SK-N-SH (cell line): ENCODE measurements around the gene NUMA1. TPM values are rescaled to one million over a fixed set of nuclear protein-coding genes. Genes with fewer than 3 reads are reported as not detected.

Source experiments
- CTCF ChIA-PET: fragments of 300-600, 350-600 bp; formaldehyde crosslinking; extraction: SDS; loops from one replicate; lab custom pipeline; 2021; lab: Yijun Ruan, JAX
- POLR2A ChIA-PET: fragments of 350-600 bp; sonication (Branson Sonifier 250); formaldehyde crosslinking; extraction: SDS; loops from one replicate; lab custom pipeline; 2020; ENCODE audit warnings: antibody characterized with exemption, inconsistent platforms; lab: Yijun Ruan, JAX
- DNase-seq: peaks from one replicate; pipeline ENCODE4 v3.0.0; 2012
- H2AFZ ChIP-seq: fragments of 200-600 bp; sonication (generic); 2 replicates; pipeline ENCODE4 v1.8.1; 2016; ENCODE audit warnings: antibody characterized with exemption, mild to moderate bottlenecking, low read depth
- H3F3A ChIP-seq: fragments of 200-600 bp; sonication (generic); replicated peaks from 2 replicates; pipeline ENCODE3; 2016; ENCODE audit warnings: antibody characterized with exemption, mild to moderate bottlenecking; ENCODE audit not compliant: insufficient read depth
- H3K27ac ChIP-seq, 2 experiments: fragments of 200-500 bp in 1 of 2; fragments of 200-600 bp in 1 of 2; sonication (Bioruptor generic) in 1 of 2; sonication (generic), shearing (Covaris generic) in 1 of 2; 2 replicates each; pipeline versions ENCODE4 v1.5.1 to v1.6.1; 2014 to 2016; ENCODE audit warnings: low read depth in 2 of 2, inconsistent platforms in 1 of 2, low read length in 1 of 2, mild to moderate bottlenecking in 1 of 2, mixed read lengths in 1 of 2
- H3K27me3 ChIP-seq: fragments of 200-600 bp; sonication (generic), shearing (Covaris generic); 2 replicates; pipeline ENCODE4 v1.6.1; 2016; ENCODE audit warnings: mixed run types; ENCODE audit not compliant: insufficient read depth
- H3K36me3 ChIP-seq, 2 experiments: fragments of 200-500 bp in 1 of 2; fragments of 200-600 bp in 1 of 2; sonication (Bioruptor generic) in 1 of 2; sonication (generic) in 1 of 2; replicated peaks in 1 of 2; 2 replicates each; pipeline versions ENCODE3 to v1.5.1; 2014 to 2016; ENCODE audit warnings: low read length in 1 of 2, mild to moderate bottlenecking in 1 of 2; ENCODE audit not compliant: insufficient read depth in 2 of 2, control insufficient read depth in 1 of 2
- H3K4me1 ChIP-seq, 2 experiments: fragments of 200-500 bp in 1 of 2; fragments of 200-600 bp in 1 of 2; sonication (Bioruptor generic) in 1 of 2; sonication (generic), shearing (Covaris generic) in 1 of 2; 2 replicates each; pipeline versions ENCODE4 v1.5.1 to v1.6.1; 2014 to 2016; ENCODE audit warnings: low read depth in 1 of 2, low read length in 1 of 2, mixed run types in 1 of 2; ENCODE audit not compliant: insufficient read depth in 2 of 2, control insufficient read depth in 1 of 2
- H3K4me2 ChIP-seq: fragments of 200-600 bp; sonication (generic), shearing (Covaris generic); 2 replicates; pipeline ENCODE4 v1.6.1; 2017; ENCODE audit warnings: mixed run types
- H3K4me3 ChIP-seq, 2 experiments: fragments of 200-500 bp in 1 of 2; fragments of 200-600 bp in 1 of 2; sonication (Bioruptor generic) in 1 of 2; sonication (generic), shearing (Covaris generic) in 1 of 2; 2 replicates each; pipeline versions ENCODE4 v1.5.1 to v1.8.1; 2014 to 2016; ENCODE audit warnings: low read depth in 2 of 2, inconsistent platforms in 1 of 2, low read length in 1 of 2, mild to moderate bottlenecking in 1 of 2, mixed read lengths in 1 of 2, moderate library complexity in 1 of 2
- H3K79me2 ChIP-seq: fragments of 200-600 bp; sonication (generic); 2 replicates; pipeline ENCODE4 v1.8.1; 2017; ENCODE audit warnings: mild to moderate bottlenecking; ENCODE audit not compliant: insufficient read depth
- H3K9ac ChIP-seq: fragments of 200-600 bp; sonication (generic); 2 replicates; pipeline ENCODE4 v1.6.1; 2017; ENCODE audit warnings: mixed run types
- H3K9me2 ChIP-seq: fragments of 200-600 bp; sonication (generic); 2 replicates; pipeline ENCODE4 v1.6.1; 2017; ENCODE audit warnings: mixed run types
- H3K9me3 ChIP-seq: fragments of 200-600 bp; sonication (generic); 2 replicates; pipeline ENCODE4 v1.6.1; 2017; ENCODE audit warnings: mixed run types, mild to moderate bottlenecking, moderate library complexity
- H4K20me1 ChIP-seq: fragments of 200-600 bp; sonication (generic); 2 replicates; pipeline ENCODE4 v1.6.1; 2017; ENCODE audit warnings: mild to moderate bottlenecking, mixed run types; ENCODE audit not compliant: insufficient read depth
- EP300 ChIP-seq, 2 experiments: IDR thresholded peaks; 2 replicates each; pipeline versions ENCODE4 v1.4.0 to v1.6.1; 2012; ENCODE audit warnings: borderline replicate concordance in 1 of 2, low read depth in 1 of 2, low read length in 1 of 2
- FOSL2 ChIP-seq: IDR thresholded peaks from 2 replicates; pipeline ENCODE4 v1.4.0; 2012; ENCODE audit warnings: low read depth, mild to moderate bottlenecking, moderate library complexity, borderline replicate concordance
- FOXM1 ChIP-seq: IDR thresholded peaks from 2 replicates; pipeline ENCODE4 v1.4.0; 2012; ENCODE audit warnings: low read depth, mild to moderate bottlenecking
- IRF3 ChIP-seq: fragments of 150-350 bp; IDR thresholded peaks from 2 replicates; pipeline ENCODE4 v1.6.1; 2016; ENCODE audit warnings: mild to moderate bottlenecking, low read depth, low read length
- JUND ChIP-seq: IDR thresholded peaks from 2 replicates; pipeline ENCODE4 v1.4.0; 2012
- NFIC ChIP-seq: IDR thresholded peaks from 2 replicates; pipeline ENCODE4 v1.4.0; 2012; ENCODE audit warnings: borderline replicate concordance
- NRF1 ChIP-seq: IDR thresholded peaks from 2 replicates; pipeline ENCODE4 v1.6.1; 2012; ENCODE audit warnings: low read depth, mild to moderate bottlenecking, low read length
- POLR2AphosphoS5 ChIP-seq: IDR thresholded peaks from 2 replicates; pipeline ENCODE4 v1.6.1; 2012; ENCODE audit warnings: low read depth, low read length
- RFX5 ChIP-seq: IDR thresholded peaks from 2 replicates; pipeline ENCODE4 v1.6.1; 2012; ENCODE audit warnings: mild to moderate bottlenecking, improper control_type of control experiment, low read length
- TAF1 ChIP-seq: IDR thresholded peaks from 2 replicates; pipeline ENCODE4 v1.6.1; 2012; ENCODE audit warnings: low read depth, mild to moderate bottlenecking, low read length, moderate library complexity, borderline replicate concordance
- TEAD4 ChIP-seq: IDR thresholded peaks from 2 replicates; pipeline ENCODE4 v1.4.0; 2012; ENCODE audit warnings: mild to moderate bottlenecking, borderline replicate concordance; ENCODE audit not compliant: insufficient read depth
- USF1 ChIP-seq: IDR thresholded peaks from 2 replicates; pipeline ENCODE4 v1.4.0; 2012; ENCODE audit warnings: low read depth, borderline replicate concordance
- USF2 ChIP-seq: fragments of 150-350 bp; IDR thresholded peaks from 2 replicates; pipeline ENCODE4 v1.6.1; 2017; ENCODE audit warnings: antibody characterized with exemption, low read length, low read depth, borderline replicate concordance
- YY1 ChIP-seq: IDR thresholded peaks from 2 replicates; pipeline ENCODE4 v1.4.0; 2012; ENCODE audit warnings: low read depth, mild to moderate bottlenecking
- WGBS: methylation state at CpG from one replicate; pipeline ENCODE4 v1.1.6; 2017; ENCODE audit warnings: low lambda C conversion rate; 5-methylcytosine and 5-hydroxymethylcytosine counted together
- polyA plus RNA-seq, 3 experiments: library from polyadenylated mRNA; depleted of rRNA; stranded (reverse); fragments of >200 nt; gene quantifications; 2 replicates each; pipeline ENCODE4 v1.2.3, GENCODE V29; 2012

NUMA1 gene
- polyA plus RNA-seq, 1 of the 3 experiments (the other 2 are of a cell fraction): 111 TPM

DNA sequence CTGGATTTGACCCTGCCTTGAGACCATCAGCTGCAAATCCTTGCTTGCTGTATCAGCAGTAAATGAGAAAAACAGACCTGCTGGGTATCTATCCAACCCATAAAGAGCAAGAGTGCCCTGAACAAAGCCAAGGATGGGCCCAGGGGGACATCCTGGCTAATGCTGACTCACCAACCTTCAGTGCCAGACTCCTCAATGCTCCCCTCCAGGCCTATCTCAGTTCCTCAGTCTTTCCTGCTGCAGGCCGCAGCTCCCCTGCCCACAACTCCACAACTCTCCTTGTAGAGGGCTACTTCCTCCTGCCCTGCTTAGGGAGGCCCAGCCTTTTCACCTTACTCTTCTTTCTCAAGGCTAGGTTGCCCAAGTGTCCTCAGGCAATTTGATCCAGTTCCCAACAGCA is 20.1 kb upstream of the NUMA1 start:
- POLR2A ChIA-PET: interaction anchor here (1.0 to 1.7 kb wide), 3 partner anchors 9 to 331 kb away, joined by 3 to 4 read pairs (median 4); no protein-coding TSS in a partner anchor
- CTCF ChIA-PET: interaction anchor here (1.2 to 16.4 kb wide), 9 partner anchors 7 to 334 kb away, joined by 3 to 416 read pairs (median 5); partner anchors contain the start of gene CLPB
- H3K27ac ChIP-seq: no peak overlapping the region; a peak in 1 of 4 replicates

DNA sequence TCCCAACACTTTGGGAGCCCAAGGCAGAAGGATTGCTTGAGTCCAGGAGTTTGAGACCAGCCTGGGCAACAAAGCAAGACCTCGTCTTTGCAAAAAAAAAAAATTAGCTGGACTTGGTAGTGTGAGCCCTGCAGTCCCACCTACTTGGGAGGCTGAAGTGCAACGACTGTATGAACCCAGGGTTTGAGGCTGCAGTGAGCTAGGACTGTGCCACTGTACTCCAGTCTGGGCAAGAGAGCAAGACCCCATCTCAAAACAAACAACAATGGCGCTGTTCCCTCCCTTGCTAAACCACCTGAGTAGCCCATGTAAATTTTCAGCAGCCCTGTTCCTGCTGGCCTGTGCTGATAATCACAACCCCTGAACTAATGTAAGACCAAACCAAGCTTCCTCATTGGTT is 19.7 kb upstream of the NUMA1 start:
- no peaks in the 10 kb centered on the region for H3K9me3 ChIP-seq
- no peak for DNase-seq
- H3K27ac ChIP-seq: no peak overlapping the region; a peak in 1 of 4 replicates
- peaks cover 14 to 48% of the 10 kb centered on the region in 2 experiments for H3K36me3 ChIP-seq
- ChIA-PET CTCF (interaction anchor here (1.2 to 16.4 kb wide), 9 partner anchors 9 to 335 kb away, joined by 3 to 416 read pairs (median 5); partner anchors contain the start of gene CLPB), POLR2A (interaction anchor here (1.2 to 1.7 kb wide), 2 partner anchors 9 to 61 kb away, joined by 4 read pairs; no protein-coding TSS in a partner anchor)
- no peak overlapping the region for H2AFZ ChIP-seq
- no peak overlapping the region for H3K4me3 ChIP-seq
- no peaks in the 10 kb centered on the region for H4K20me1 ChIP-seq
- peaks cover 42% of the 10 kb centered on the region for H3K79me2 ChIP-seq
- no peaks in the 10 kb centered on the region for H3K27me3 ChIP-seq
- no peaks in the 10 kb centered on the region for H3K9me2 ChIP-seq
- TF ChIP-seq POLR2AphosphoS5 (no peak), FOXM1 (no peak), JUND (no peak), FOSL2 (no peak), EP300 (IDR thresholded peaks at IDR 0.05; ENCODE audit: borderline replicate concordance in 1 of 2, low read depth in 1 of 2, low read length in 1 of 2) (no peak)
- H3K9ac ChIP-seq: no peak overlapping the region
- 84% methylated on average over 3 of the region's 3 CpGs for WGBS
- peaks cover 9% of the 10 kb centered on the region for H3F3A ChIP-seq
- 0 out of 2 replicates have a peak overlapping the region, but pooled peaks have one; percentile 96 for H3K4me2 ChIP-seq
- H3K4me1 ChIP-seq: peaks cover 4 to 28% of the 10 kb centered on the region in 2 experiments; a peak in 2 of 4 replicates

More for the DNA sequence above, 20.1 kb upstream of the NUMA1 start:
- no peaks in the 10 kb centered on the region for H4K20me1 ChIP-seq
- H3K9me3 ChIP-seq: no peaks in the 10 kb centered on the region
- no peak overlapping the region for H3K9ac ChIP-seq
- DNase-seq: no peak
- no peak for TF ChIP-seq USF1
- no peak for TF ChIP-seq JUND
- no peak for TF ChIP-seq TAF1
- TF ChIP-seq TEAD4: no peak
- TF ChIP-seq POLR2AphosphoS5: no peak
- no peak for TF ChIP-seq NFIC
- no peak for TF ChIP-seq NRF1
- no peak for TF ChIP-seq FOSL2
- TF ChIP-seq IRF3: no peak
- no peak for TF ChIP-seq YY1
- no peak for TF ChIP-seq USF2
- TF ChIP-seq RFX5: no peak
- H3K27me3 ChIP-seq: no peaks in the 10 kb centered on the region
- H3K4me2 ChIP-seq: peak overlapping the region; percentile 96; the same call in 1 of the 2 replicates
- peaks cover 9% of the 10 kb centered on the region for H3F3A ChIP-seq
- no peaks in the 10 kb centered on the region for H3K9me2 ChIP-seq
- H3K4me3 ChIP-seq: no peak overlapping the region
- H2AFZ ChIP-seq: no peak overlapping the region
- H3K4me1 ChIP-seq: peaks cover 4 to 28% of the 10 kb centered on the region in 2 experiments; a peak in 2 of 4 replicates
- peaks cover 14 to 48% of the 10 kb centered on the region in 2 experiments for H3K36me3 ChIP-seq
- peaks cover 42% of the 10 kb centered on the region for H3K79me2 ChIP-seq
- WGBS: 100% methylated on average over 1 of the region's 1 CpG
